HG02610 (cell line): ENCODE measurements around the gene SHC4.
A peak's percentile ranks its signal among the peaks of the same experiment; 100 is the strongest.
"Not testable (repeated sequence)": the region's sequence is repeated elsewhere in the genome, so short reads cannot be mapped to it uniquely, and the experiment has no call there.

Source experiments
- ATAC-seq: cut with Tn5 transposase; IDR thresholded peaks from one replicate; pipeline ENCODE4 v1.9.1; 2021; ENCODE audit warnings: mild to moderate bottlenecking, moderate library complexity; ENCODE audit not compliant: unreplicated experiment

Gene SHC4

DNA sequence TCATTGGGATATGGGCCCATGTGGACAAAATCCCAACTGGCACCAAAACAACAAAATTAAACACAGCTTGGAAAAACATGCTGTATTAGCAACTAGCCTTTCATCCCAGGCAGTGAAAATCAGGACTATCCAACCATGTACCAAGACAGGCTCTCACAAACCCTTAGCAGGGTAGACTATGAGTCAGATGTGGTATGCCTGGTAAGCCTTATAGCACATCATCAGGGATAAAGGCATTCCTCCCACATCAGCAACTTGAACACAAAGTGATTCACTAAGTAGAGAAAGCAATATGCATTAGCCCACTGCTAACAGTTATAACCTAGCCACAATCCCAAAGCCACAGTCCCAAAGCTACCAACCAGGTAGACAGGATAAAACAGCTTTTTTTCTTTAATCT is 160.9 kb downstream of the SHC4 start:
- ATAC-seq, result peak; percentile 53

DNA sequence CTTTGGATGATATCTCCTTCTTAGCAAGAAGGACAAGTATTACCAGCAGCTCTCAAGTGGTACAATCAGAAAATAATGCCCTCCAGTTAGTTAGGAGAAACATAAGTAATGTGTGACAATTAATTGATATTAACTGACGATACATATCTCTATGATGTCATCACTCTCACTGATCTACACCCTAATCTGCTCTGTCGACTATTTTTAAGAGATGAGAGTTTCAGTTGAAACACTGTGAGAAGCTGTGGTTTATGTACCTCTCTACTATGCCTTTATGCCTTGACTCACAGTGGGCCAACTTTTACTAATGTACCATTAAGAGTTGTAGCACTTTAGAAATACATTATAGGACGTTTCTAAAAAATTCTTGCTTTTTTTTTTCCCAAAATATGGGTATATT is 161.5 kb downstream of the SHC4 start:
- peak; percentile 42 for ATAC-seq

DNA sequence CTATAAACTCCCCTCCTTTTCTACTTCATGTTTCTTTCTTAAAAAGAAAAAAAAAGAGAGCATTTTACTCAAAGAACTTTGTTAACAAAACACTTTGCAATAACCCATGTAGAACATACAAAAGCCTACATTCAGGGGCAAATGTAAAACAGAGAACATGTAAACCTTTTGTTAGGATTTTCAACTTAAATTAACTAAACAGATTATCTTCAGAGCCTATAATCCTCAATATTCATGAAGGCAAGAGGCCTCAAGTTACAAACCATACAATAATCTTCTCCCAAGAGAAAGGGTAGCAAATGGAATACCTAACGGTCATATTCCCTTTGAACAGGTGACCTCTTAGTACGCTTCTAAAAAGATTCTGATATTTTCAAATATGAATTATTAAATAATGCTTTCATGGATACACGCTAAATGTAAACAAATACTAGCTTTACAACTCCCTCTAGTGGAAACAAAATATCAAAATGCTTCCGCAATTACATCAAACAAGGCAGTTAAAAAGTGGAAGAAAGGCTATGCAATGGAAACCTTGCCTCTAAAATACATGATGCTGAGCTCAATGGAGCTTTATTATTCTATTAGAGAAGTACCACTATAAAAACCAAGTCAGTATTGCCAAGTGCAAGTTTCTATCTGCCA is 162.8 kb downstream of the SHC4 start:
- ATAC-seq, result no peak

DNA sequence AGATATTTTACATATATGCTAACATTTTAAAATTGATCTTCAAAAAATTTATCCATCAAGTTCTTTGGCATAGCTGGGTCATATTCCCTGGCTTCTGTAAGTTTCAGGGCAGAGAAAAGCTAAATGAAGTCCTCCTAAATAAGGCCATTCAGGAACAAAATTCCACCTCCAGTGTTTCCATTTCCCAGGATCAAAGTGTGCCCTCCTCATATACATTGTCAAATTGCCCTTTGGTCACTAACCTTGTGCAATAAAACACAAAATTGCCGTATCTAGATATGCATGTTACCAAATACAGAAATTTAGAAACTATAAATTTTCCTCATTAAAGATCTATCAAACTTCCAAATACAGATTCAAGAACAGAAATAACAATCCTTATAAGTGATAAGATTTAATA is 163.5 kb downstream of the SHC4 start:
- no peak for ATAC-seq

DNA sequence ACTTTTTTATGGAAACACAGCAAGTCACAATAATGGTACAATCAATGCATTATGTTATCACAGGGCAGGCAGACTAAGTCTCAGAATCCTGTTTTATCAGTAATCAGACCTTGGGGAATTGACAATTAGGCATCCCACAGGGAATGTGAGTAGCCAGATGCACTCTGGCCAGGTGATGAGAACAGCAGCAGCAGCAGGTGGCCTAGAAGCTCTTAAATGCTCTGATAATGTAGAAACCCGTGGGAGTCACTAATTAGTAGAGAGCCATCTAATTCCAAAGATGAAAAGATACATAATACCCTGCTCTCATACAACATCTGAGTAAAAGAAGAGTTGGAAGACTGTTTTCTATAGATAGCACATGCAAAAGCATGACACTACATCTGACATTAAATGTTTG is 165.4 kb downstream of the SHC4 start:
- no peak for ATAC-seq

DNA sequence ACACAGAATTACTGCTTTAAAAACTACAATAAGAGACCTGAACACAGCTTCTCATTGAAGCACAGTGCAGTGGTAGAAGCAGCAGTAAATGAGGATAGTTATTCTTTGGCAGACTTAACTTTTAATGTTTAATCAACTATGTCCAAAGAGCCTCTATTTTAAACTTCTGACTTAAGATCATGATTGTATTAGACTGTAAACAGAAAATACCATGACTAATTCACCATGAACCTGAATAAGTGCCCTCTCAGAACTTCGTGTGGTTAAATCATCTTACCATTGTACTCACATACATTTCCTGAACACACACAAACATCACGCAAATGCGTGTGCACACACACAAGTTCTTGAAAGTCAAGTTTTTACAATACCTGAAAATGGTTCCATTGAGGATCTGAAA is 166.8 kb downstream of the SHC4 start:
- no peak for ATAC-seq

DNA sequence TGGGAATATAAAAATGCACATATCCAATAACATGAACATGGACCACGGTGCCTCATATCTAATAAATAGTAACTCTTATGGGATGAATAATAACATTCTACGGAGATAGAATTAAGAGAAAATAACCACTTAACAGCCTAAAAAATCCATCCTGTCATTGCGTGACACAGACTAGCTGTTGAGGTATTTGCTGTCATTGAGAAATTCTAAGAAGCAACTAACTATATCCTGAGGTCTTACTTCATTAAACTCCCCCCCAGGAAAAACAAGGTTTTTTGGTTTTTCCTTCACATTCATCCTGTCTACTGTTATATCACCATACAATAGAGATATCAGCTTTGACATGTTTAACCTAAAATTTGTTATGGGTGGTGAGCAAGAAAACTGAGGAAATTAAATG is 167.2 kb downstream of the SHC4 start:
- ATAC-seq, result no peak

DNA sequence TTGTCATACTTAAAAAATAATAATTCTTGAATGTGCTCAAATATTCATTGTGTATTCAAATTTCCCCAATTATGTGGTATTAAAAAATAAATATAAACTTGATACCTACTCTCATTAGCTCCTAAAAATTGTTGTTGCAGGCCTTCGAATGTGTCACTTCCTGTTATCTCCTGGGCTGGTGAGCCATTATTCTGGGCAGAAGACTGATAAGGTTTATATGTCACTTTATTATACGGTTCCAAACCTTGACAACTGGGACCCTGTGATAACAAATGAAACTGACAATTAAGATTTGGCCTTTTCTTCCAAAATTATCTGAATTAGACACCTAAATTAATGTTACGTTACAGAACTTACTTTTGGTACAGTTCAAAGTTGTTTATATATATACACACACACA is 167.8 kb downstream of the SHC4 start:
- no peak for ATAC-seq

DNA sequence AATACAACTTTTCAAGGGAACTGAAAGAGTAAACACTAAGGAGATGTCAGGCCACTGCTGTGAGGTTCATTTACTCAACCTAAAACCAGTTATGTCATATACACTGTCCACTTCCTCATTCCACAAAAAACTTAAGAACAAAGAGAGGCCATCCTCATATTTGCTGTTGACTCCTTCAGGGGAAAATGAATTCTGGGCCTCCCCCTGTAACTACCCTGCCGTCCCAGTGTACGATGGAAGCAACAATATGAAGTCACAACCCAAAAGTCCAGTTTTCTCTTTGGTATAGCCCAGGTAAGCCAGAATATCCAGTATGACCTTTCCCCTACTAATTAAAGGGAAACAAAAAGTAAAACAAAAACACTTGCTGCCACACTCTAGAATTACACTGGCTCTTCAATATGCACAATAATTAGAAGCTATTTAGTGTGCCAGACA is 169.0 kb downstream of the SHC4 start:
- peak; percentile 97 for ATAC-seq

DNA sequence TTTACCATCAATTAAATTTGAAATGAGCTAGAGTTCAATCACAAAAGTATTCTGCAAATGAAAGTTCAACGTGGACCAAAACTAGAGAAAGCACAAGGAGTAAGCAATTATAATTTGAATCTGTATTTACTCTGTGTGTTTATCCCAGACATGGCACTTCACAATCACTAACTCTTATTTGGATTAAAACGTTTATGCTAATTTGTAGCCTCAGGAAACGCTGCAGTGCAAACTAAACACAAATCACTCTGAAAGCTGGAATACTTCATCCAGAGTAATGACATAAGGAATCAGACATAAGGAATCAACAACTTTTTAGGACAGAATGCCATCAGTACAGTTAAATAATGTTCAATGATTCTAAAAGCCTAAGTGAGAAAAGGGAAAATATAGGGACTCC is 171.3 kb downstream of the SHC4 start:
- ATAC-seq, result no peak

DNA sequence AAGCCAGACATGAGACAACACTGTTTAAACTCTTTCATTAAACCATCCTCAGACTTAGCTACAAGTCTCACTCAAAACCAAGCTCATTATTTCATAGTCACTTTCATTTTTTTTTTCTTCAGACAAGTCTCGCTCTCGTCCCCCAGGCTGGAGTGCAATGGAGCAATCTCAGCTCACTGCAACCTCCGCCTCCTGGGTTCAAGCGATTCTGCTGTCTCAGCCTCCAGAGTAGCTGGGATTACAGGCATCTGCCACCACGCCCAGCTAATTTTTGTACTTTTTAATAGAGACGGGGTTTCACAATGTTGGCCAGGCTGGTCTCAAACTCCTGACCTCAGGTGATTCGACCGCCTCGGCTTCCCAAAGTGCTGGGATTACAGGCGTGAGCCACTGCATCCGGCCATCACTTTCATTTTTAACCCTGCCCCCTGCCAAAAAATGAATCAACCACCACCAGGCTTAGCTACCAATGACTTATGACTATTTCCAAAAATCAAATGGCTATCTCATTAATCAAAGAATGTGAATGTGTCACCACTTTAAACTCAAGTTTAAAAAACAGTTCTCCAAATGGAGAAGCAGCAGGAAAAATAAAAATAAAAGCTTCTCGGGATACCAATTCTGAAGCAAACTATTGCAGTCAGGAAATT is 173.1 kb downstream of the SHC4 start:
- ATAC-seq, result not testable (repeated sequence)

DNA sequence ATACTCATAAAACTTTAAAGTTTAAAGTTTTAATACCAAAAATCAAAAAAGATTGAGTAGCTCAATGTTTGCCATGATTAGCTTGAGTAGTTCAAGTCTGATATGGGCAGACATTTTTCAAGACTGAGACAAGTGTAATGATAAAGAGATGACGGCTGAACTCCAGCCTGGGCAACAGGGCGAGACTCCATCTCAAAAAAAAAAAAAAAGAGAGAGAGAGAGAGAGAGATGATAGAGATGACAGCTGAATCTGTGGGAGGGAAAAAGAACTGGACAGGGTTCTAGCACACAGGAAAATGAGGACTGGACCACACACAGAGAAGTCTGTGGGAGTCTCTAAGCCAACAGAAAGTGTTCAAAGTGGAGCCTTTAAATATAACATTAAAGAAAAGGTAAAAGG is 178.0 kb downstream of the SHC4 start:
- ATAC-seq, result no peak

DNA sequence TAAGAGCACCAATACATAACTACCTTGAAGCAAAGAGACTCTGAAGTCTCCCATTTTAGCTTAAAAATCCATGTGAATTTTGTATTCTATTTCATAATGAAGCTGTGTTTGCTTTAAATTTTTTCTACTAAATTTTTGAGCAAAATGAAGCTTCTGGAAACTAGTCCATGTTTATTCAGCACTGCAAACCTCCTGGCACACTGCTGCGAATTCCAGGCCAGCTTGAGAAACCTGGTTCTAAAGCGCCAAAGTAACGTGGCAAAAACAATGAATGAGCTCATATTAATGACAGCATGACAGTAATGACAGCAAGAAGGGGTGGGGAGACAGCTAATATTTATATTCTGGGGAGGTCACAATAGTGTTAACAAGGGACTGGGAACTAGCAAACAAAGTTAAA is 178.5 kb downstream of the SHC4 start:
- no peak for ATAC-seq

DNA sequence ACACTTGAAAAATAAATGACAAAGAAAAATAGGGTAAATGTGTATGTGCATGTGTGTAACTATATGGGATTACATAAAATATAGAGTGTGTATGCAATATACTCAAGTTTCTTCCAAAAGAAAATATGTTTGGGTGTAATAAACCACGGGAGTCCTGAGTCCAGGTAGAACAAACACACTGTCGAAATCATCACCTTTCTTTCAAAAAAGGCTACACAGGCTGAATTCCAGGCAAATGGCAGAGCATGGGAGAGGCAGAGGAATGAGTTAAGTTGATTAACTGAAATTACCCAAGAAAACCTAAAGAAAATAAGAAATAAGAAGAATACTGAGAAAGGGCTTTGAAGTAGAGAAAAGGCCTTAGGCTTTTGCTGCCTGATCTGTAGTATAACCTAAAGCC is 179.0 kb downstream of the SHC4 start:
- no peak for ATAC-seq

DNA sequence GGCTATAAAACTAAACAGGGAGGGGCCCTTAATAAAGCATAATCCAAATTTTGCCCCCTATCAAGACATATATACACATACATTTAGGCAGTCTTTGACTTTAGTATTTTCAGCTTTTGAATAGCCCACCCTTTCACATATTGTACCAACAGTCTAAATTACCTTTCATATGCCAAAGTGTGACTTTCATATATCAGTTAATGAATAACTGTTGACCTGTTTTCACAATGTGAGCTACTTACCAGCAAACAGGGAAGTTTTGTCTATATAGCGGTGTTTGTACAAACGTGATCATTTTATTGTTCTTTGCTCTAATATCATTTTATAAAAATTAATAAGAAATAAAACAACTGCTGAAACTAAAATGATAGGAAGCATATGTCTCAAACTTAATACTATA is 180.8 kb downstream of the SHC4 start:
- no peak for ATAC-seq

DNA sequence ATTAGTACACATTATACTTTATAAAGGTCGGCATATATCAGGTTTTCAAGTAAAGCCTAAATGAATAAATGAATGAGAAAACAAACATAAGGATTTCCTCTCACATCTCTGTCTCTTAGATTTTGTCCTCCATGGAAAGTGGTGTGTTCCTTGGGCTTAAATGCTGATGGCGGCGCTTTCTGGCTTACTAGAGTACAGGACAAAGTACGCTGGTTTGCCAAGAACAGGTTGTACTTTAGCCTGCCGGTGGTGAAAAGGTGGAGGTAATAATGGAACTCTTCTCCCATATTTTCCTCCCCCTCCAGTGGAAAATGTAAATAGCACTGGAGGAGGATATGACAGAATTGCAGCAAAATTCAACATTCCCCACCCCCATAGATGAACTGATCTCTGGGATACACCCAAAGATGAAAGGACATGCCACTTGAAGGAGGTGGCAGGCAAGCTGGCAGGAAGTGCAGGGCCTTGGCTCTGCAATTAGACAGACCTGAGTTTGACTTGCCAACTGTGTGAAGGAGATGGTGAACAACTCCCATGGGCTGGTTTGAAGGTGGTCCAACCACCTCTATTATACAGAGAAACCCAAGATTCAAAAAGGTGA is 182.1 kb downstream of the SHC4 start:
- no peak for ATAC-seq

DNA sequence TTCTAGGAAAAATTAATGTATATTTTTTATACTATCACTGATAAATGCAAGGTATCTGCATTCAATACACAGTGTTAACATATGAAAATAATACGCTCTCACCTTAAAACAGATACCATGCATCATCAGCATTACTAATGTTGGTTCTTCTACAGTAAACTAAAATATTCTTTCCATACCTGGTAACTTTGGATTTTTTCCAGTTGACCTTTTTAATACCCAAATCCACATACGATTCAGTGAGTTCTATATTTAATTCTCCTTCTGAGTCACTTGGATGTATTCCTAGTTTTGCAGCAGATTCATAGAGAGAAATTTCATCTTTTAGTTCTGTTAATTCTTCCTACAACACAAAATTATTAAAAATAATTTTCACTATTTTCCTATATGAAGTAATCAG is 182.7 kb downstream of the SHC4 start:
- ATAC-seq, result no peak

DNA sequence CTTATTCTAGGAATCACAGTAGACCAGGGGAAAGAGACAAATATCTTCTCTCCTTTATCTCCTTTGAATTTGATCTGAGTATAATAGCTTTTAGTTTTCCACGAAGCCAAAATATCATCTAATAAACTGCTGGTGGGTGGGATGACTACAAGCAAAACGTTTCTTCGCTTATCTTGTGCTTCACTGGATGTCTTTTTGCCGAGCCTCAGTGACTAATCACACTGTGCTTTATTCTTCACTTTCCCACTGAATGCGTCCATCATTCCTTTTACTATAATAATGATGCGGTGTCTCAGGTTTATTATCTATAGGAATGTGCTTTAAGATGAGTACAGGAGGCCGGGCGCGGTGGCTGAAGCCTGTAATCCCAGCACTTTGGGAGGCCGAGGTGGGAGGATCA is 185.4 kb downstream of the SHC4 start:
- ATAC-seq, result no peak

DNA sequence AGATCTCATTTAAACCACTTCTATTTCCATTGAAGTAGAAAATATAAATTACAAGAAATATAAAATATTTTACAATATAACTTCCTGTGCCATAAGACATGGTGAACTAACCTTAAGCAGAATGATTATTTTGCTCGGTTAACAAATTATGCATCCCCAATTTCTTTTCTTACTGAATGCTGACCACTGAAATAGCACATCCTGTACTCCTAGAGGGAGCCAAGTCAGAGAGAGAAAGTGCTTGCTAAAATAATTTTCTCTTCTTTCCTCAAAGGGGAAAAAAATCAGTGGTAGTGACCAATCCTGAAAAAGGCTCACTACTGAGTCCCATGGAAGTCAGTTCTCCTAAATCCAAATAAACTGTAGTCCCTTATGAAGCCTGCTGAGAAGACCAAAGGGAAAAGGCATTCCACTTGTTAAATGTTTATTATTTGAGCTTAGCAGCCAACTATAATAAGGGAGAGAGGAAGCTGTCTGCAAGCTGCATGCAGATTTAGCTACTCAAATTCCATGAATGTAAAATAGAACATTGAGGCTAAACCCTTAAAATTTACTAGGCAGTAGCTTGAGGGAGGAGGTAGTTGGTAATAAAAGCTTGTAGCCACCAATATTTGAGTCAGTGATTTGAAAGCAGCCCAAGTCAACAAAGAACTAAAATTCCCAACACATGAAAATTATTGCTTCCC is 185.9 kb downstream of the SHC4 start:
- ATAC-seq, result no peak

DNA sequence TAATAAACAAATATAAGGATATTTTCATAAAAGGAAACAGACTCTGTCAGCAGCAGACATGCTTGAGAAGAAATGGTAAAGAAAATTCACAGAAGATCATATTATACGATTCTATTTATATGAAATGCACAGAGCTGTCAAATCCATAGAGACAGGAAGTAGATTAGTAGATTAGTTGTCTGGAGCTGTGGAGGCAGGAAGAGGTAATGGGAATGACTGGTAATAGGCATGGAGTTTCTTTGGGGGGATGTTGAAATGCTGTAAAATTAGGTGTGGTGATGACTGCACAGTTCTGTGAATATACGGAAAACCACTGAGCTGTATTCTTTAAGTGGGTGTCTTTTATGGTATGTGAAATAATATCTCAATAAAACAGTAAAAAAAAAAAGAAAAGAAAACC is 188.2 kb downstream of the SHC4 start:
- ATAC-seq, result no peak

DNA sequence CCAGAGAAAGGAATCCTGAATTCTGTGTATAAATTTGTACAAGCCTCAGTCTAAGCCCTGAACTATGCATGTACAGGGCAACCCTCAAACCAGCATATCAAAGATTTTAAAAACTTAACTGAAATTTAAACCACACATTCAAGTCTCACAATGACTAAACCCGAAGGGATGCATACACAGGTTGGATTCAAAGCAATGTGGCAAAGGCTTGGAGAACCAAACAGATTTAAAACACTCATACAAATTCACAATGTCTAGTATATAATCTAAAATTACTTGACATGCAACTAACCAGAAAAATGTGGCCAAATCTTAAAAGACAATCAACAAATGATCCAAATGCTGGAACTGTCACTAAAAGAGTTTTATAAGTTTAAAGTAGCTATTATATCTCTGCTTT is 189.2 kb downstream of the SHC4 start:
- no peak for ATAC-seq
